HepG2 (cell line): ENCODE measurements around the gene CPEB4. TPM values are rescaled to one million over a fixed set of nuclear protein-coding genes. Genes with fewer than 3 reads are reported as not detected.

ENCODE experiments used
- ATAC-seq: fragments of 200-7000 bp; cut with Tn5 transposase; 3 replicates; pipeline ENCODE4 v1.9.1; 2020; ENCODE audit warnings: mild to moderate bottlenecking, moderate library complexity
- BruUV-seq: library from RNA; stranded (reverse); fragments of 400-500 nt; replicated peaks from 2 replicates; lab custom pipeline; 2021; lab: Mats Ljungman, UMichigan
- CTCF ChIA-PET: fragments of 300-600 bp; formaldehyde crosslinking; extraction: SDS; loops from one replicate; lab custom pipeline; 2021; ENCODE audit warnings: low total read pairs, inconsistent platforms, low intra/inter-chr PET ratio; lab: Yijun Ruan, JAX
- POLR2A ChIA-PET: fragments of 350-600 bp; sonication (Branson Sonifier 250); formaldehyde crosslinking; loops from one replicate; lab custom pipeline; 2020; ENCODE audit warnings: antibody characterized with exemption, inconsistent platforms; lab: Yijun Ruan, JAX
- DNase-seq: peaks from one replicate; pipeline ENCODE4 v3.0.0-alpha.2; 2015; ENCODE audit warnings: low spot score
- FAIRE-seq: peaks from 3 replicates; lab custom pipeline; 2011; peaks lifted over from hg19 to GRCh38; lab: Jason Lieb, UNC
- H2AFZ ChIP-seq: one replicate; pipeline ENCODE4 v1.6.1; 2011; ENCODE audit warnings: low read length, inconsistent platforms
- H3K27ac ChIP-seq: fragments of 300-600 bp; 3 replicates; pipeline ENCODE4 v1.8.0; 2011; ENCODE audit warnings: mixed run types, mild to moderate bottlenecking, mixed read lengths, low read length, inconsistent platforms; ENCODE audit not compliant: insufficient read depth; ENCODE audit errors: extremely low read length
- H3K27me3 ChIP-seq, 2 experiments: fragments of 200-600 bp in 1 of 2; 2 replicates in 1 of 2; 3 replicates in 1 of 2; pipeline versions ENCODE4 v1.6.0 to v1.8.0; 2011; ENCODE audit warnings: low read length in 2 of 2, mild to moderate bottlenecking in 2 of 2, moderate library complexity in 2 of 2, inconsistent platforms in 1 of 2; ENCODE audit not compliant: insufficient read depth in 2 of 2, control insufficient read depth in 1 of 2
- H3K36me3 ChIP-seq, 2 experiments: fragments of 200-600 bp in 1 of 2; replicated peaks in 1 of 2; 2 replicates in 1 of 2; 3 replicates in 1 of 2; pipeline versions ENCODE4 v1.5.1 to v1.8.0; 2011; ENCODE audit warnings: low read length in 2 of 2, inconsistent platforms in 1 of 2; ENCODE audit not compliant: insufficient read depth in 2 of 2, control insufficient read depth in 1 of 2
- H3K4me1 ChIP-seq: 2 replicates; pipeline ENCODE4 v1.5.1; 2012; ENCODE audit warnings: low read length, inconsistent platforms; ENCODE audit not compliant: insufficient read depth
- H3K4me2 ChIP-seq: 2 replicates; pipeline ENCODE4 v1.6.0; 2011; ENCODE audit warnings: low read depth, low read length, inconsistent platforms
- H3K4me3 ChIP-seq, 3 experiments: fragments of 200-600 bp in 1 of 3; sonication (generic), shearing (Covaris generic) in 1 of 3; replicated peaks in 1 of 3; 2 replicates each; pipeline ENCODE4 v1.5.1; 2011 to 2016; ENCODE audit warnings: low read length in 3 of 3, inconsistent platforms in 2 of 3, low read depth in 2 of 3, mild to moderate bottlenecking in 2 of 3, control low read depth in 1 of 3, mixed read lengths in 1 of 3; ENCODE audit not compliant: insufficient read depth in 1 of 3
- H3K79me2 ChIP-seq: one replicate; pipeline ENCODE4 v1.6.1; 2011; ENCODE audit warnings: low read length, inconsistent platforms; ENCODE audit not compliant: insufficient read depth
- H3K9ac ChIP-seq: 2 replicates; pipeline ENCODE4 v1.6.0; 2011; ENCODE audit warnings: mild to moderate bottlenecking, low read depth, low read length, inconsistent platforms; ENCODE audit not compliant: insufficient read depth
- H3K9me3 ChIP-seq: 2 replicates; pipeline ENCODE4 v1.5.1; 2012; ENCODE audit warnings: mild to moderate bottlenecking, low read length
- H4K20me1 ChIP-seq: 2 replicates; pipeline ENCODE4 v1.6.0; 2011; ENCODE audit warnings: inconsistent platforms, mild to moderate bottlenecking, low read length, moderate library complexity; ENCODE audit not compliant: insufficient read depth
- ETV5 ChIP-seq: IDR thresholded peaks from 2 replicates; pipeline ENCODE4 v1.6.1; 2018; ENCODE audit warnings: missing biosample characterization, missing genetic modification reagents, inconsistent platforms, borderline replicate concordance
- NFAT5 ChIP-seq: sonication (generic); formaldehyde crosslinking; IDR thresholded peaks from 2 replicates; pipeline ENCODE4 v1.4.0; 2020; ENCODE audit warnings: missing genetic modification reagents
- NFATC3 ChIP-seq: sonication (generic); formaldehyde crosslinking; IDR thresholded peaks from 2 replicates; pipeline ENCODE4 v1.5.1; 2020; ENCODE audit warnings: mild to moderate bottlenecking, missing genetic modification reagents
- WGBS: methylation state at CpG from one replicate; pipeline ENCODE4 v1.1.6; 2017; ENCODE audit warnings: low lambda C conversion rate; 5-methylcytosine and 5-hydroxymethylcytosine counted together
- in situ Hi-C: cut with HindIII; loops from 2 replicates; pipeline ENCODE4 v1.10.0; 2017; ENCODE audit warnings: low pct_unique_long_range_greater_than_20kb; ENCODE audit not compliant: extremely low pct_ligation_motif_present
- intact Hi-C: fragments of 100-400 bp; cut with micrococcal nuclease; formaldehyde crosslinking; loops from one replicate; pipeline ENCODE4 v1.10.0; 2022; ENCODE audit not compliant: unreplicated experiment
- polyA plus RNA-seq, 8 experiments: library from polyadenylated mRNA; depleted of rRNA in 3 of 8; stranded (reverse) in 7 of 8; unstranded in 1 of 8; fragments of >200 nt; fragmentation: Illumina TruSeq in 4 of 8; extraction: Trizol in 4 of 8; gene quantifications; 2 replicates each; pipeline versions ENCODE4 v1.2.1 to v1.2.3, GENCODE V29; 2011 to 2016; ENCODE audit warnings: low read depth in 4 of 8, missing spikeins in 1 of 8, mixed read lengths in 1 of 8; ENCODE audit not compliant: insufficient read depth in 1 of 8
- total RNA-seq, 5 experiments: library from RNA; depleted of rRNA; stranded (reverse); fragments of >200 nt; fragmentation: Illumina TruSeq; extraction: Trizol; gene quantifications; 2 replicates each; pipeline ENCODE4 v1.2.3, GENCODE V29; 2016; ENCODE audit warnings: low read depth in 1 of 5
- TF ChIP-seq, protein P1 (sequence below): sonication (generic); formaldehyde crosslinking; IDR thresholded peaks from 2 replicates; pipeline ENCODE4 v1.8.0; 2022; ENCODE audit warnings: mild to moderate bottlenecking, missing genetic modification reagents
- TF ChIP-seq, protein P2 (sequence below): IDR thresholded peaks from 2 replicates; pipeline ENCODE4 v1.6.1; 2016; ENCODE audit warnings: mild to moderate bottlenecking
- TF ChIP-seq, protein P3 (sequence below): sonication (generic); formaldehyde crosslinking; IDR thresholded peaks from 2 replicates; pipeline ENCODE4 v1.4.0; 2020; ENCODE audit warnings: missing genetic modification reagents, low read depth, mild to moderate bottlenecking, borderline replicate concordance

The CPEB4 gene
- total and polyA plus RNA-seq, 2 of the 13 experiments (the other 11 are each of a cell fraction or from before 2014, with no cell fraction given), result 7.7 to 26.7 TPM

DNA sequence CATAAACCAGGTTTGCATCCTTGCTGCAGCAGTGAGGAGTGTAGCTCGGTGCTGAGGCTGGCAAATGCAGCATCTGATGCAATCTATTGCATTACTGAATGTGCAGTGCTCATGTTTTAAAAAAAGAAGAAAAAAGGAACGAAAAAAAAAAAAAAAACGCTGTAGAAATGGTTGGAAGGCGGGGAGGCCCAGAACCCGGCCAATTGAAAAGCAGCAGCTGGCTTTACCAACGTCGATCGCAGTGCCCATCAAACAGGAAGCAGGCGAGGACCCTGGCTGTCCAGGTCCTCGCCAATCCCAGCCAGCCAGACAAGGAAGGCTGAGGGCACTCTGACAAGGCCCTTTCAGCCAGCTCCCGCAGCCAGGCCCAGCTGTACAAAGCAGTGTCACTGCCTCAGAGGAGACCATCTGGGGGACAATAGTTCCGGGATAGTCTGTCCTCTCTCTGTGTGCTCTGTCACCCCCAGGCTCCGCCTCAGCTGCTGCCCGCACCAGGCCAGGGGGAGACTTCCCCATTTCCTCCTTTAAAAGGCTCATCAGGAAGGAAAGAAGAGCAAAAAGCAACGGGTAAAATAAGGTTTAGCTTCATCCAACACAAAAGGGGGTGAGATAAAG, 21.8 kb upstream of the CPEB4 start:
- TF ChIP-seq, protein P1, sequence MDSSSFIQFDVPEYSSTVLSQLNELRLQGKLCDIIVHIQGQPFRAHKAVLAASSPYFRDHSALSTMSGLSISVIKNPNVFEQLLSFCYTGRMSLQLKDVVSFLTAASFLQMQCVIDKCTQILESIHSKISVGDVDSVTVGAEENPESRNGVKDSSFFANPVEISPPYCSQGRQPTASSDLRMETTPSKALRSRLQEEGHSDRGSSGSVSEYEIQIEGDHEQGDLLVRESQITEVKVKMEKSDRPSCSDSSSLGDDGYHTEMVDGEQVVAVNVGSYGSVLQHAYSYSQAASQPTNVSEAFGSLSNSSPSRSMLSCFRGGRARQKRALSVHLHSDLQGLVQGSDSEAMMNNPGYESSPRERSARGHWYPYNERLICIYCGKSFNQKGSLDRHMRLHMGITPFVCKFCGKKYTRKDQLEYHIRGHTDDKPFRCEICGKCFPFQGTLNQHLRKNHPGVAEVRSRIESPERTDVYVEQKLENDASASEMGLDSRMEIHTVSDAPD, result no peak
- no peak overlapping the region for H2AFZ ChIP-seq
- H3K27me3 ChIP-seq, result no peaks in the 10 kb centered on the region
- ATAC-seq (no peak), FAIRE-seq (no peak), DNase-seq (no peak)
- no peak overlapping the region for H3K4me2 ChIP-seq
- BruUV-seq, result no TSS peak
- in situ Hi-C loops (no loop called here), intact Hi-C loops (no loop called here)
- 76% methylated on average over 14 of the region's 15 CpGs for WGBS
- H3K27ac ChIP-seq, result no peak overlapping the region
- ChIA-PET CTCF (no interaction called here), POLR2A (interaction anchor here (1.0 kb wide), 1 partner anchor 22 kb away, joined by 4 read pairs; the partner anchor contains the start of gene CPEB4)
- no peaks in the 10 kb centered on the region for H3K79me2 ChIP-seq
- no peaks in the 10 kb centered on the region for H3K9me3 ChIP-seq
- H4K20me1 ChIP-seq, result no peaks in the 10 kb centered on the region
- no peak overlapping the region for H3K4me3 ChIP-seq
- peaks cover 54% of the 10 kb centered on the region for H3K4me1 ChIP-seq
- no peaks in the 10 kb centered on the region for H3K36me3 ChIP-seq
- no peak overlapping the region for H3K9ac ChIP-seq

GRCh38 chr5:173866858-173867679, 21.1 kb upstream of the CPEB4 start:
- H3K27ac ChIP-seq, result no peak overlapping the region
- DNase-seq, result no peak
- no peak overlapping the region for H3K4me3 ChIP-seq
- peaks cover 54% of the 10 kb centered on the region for H3K4me1 ChIP-seq
- ATAC-seq, result no peak
- H3K9ac ChIP-seq, result no peak overlapping the region
- no peak for FAIRE-seq
- intact Hi-C loops (no loop called here), in situ Hi-C loops (no loop called here)
- no peaks in the 10 kb centered on the region for H3K36me3 ChIP-seq
- no peaks in the 10 kb centered on the region for H3K27me3 ChIP-seq
- H3K9me3 ChIP-seq, result no peaks in the 10 kb centered on the region
- H2AFZ ChIP-seq, result no peak overlapping the region
- ChIA-PET CTCF (no interaction called here), POLR2A (no interaction called here)
- no peaks in the 10 kb centered on the region for H3K79me2 ChIP-seq
- H3K4me2 ChIP-seq, result no peak overlapping the region
- no peaks in the 10 kb centered on the region for H4K20me1 ChIP-seq
- no TSS peak for BruUV-seq
- WGBS, result 92% methylated on average over 17 of the region's 17 CpGs
- TF ChIP-seq, protein P2, sequence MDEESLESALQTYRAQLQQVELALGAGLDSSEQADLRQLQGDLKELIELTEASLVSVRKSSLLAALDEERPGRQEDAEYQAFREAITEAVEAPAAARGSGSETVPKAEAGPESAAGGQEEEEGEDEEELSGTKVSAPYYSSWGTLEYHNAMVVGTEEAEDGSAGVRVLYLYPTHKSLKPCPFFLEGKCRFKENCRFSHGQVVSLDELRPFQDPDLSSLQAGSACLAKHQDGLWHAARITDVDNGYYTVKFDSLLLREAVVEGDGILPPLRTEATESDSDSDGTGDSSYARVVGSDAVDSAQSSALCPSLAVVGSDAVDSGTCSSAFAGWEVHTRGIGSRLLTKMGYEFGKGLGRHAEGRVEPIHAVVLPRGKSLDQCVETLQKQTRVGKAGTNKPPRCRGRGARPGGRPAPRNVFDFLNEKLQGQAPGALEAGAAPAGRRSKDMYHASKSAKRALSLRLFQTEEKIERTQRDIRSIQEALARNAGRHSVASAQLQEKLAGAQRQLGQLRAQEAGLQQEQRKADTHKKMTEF (CRISPR knock-in tag), result no peak
- no peak for TF ChIP-seq NFATC3 (CRISPR knock-in tag)
- TF ChIP-seq NFAT5 (CRISPR knock-in tag), result no peak
- TF ChIP-seq, protein P3, sequence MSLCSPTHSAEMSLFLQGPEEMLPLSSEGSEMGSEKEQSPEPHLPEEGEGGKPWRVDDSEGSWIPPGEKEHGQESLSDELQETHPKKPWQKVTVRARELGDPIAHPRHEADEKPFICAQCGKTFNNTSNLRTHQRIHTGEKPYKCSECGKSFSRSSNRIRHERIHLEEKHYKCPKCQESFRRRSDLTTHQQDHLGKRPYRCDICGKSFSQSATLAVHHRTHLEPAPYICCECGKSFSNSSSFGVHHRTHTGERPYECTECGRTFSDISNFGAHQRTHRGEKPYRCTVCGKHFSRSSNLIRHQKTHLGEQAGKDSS, result no peak
- TF ChIP-seq ETV5 (CRISPR knock-in tag), result no peak
